H9 (cell line): Measurements from ENCODE around the gene TM4SF5. TPM values are rescaled to one million over a fixed set of nuclear protein-coding genes. Genes with fewer than 3 reads are reported as not detected.
A peak's percentile ranks its signal among the peaks of the same experiment; 100 is the strongest.

ENCODE experiments used
- DNase-seq: peaks from one replicate; pipeline ENCODE4 v3.0.0-alpha.2; 2017
- H2AFZ ChIP-seq: one replicate; pipeline ENCODE4 v1.6.1; 2013; ENCODE audit warnings: mild to moderate bottlenecking, low read length, control low read depth, moderate library complexity
- H2AK5ac ChIP-seq: 2 replicates; pipeline ENCODE4 v1.6.1; 2013; ENCODE audit warnings: low read length, control low read depth, mixed read lengths; ENCODE audit not compliant: insufficient read length
- H2BK120ac ChIP-seq: one replicate; pipeline ENCODE4 v1.6.1; 2013; ENCODE audit warnings: low read depth, mild to moderate bottlenecking, low read length, control low read depth, inconsistent platforms; ENCODE audit not compliant: poor library complexity, severe bottlenecking
- H2BK12ac ChIP-seq: 2 replicates; pipeline ENCODE4 v1.6.1; 2013; ENCODE audit warnings: low read length, control low read depth, mixed read lengths, low read depth; ENCODE audit not compliant: insufficient read length
- H2BK15ac ChIP-seq: 2 replicates; pipeline ENCODE4 v1.6.1; 2013; ENCODE audit warnings: low read depth, low read length, control low read depth
- H2BK20ac ChIP-seq: one replicate; pipeline ENCODE4 v1.6.1; 2013; ENCODE audit warnings: low read depth, mild to moderate bottlenecking, low read length, control low read depth, inconsistent platforms; ENCODE audit not compliant: poor library complexity, severe bottlenecking
- H2BK5ac ChIP-seq: 2 replicates; pipeline ENCODE4 v1.6.1; 2013; ENCODE audit warnings: low read length, control low read depth, mixed read lengths; ENCODE audit not compliant: insufficient read length
- H3K14ac ChIP-seq: 2 replicates; pipeline ENCODE4 v1.6.1; 2013; ENCODE audit warnings: low read length, control low read depth; ENCODE audit not compliant: insufficient read depth
- H3K18ac ChIP-seq: 2 replicates; pipeline ENCODE4 v1.6.1; 2013; ENCODE audit warnings: low read depth, mild to moderate bottlenecking, mixed read lengths, low read length, control low read depth; ENCODE audit not compliant: insufficient read length
- H3K23ac ChIP-seq: 2 replicates; pipeline ENCODE4 v1.6.1; 2013; ENCODE audit warnings: low read length, control low read depth, mixed read lengths, low read depth; ENCODE audit not compliant: insufficient read length
- H3K23me2 ChIP-seq: 2 replicates; pipeline ENCODE4 v1.6.1; 2013; ENCODE audit warnings: low read depth, mild to moderate bottlenecking, mixed read lengths, low read length, control low read depth; ENCODE audit not compliant: insufficient read length, poor library complexity, severe bottlenecking
- H3K27ac ChIP-seq: 2 replicates; pipeline ENCODE4 v1.5.1; 2013; ENCODE audit warnings: low read length, control low read depth, mixed read lengths, low read depth; ENCODE audit not compliant: insufficient read length
- H3K27me3 ChIP-seq: 2 replicates; pipeline ENCODE4 v1.6.1; 2013; ENCODE audit warnings: low read length, control low read depth, inconsistent platforms; ENCODE audit not compliant: insufficient read depth
- H3K4ac ChIP-seq: 2 replicates; pipeline ENCODE4 v1.6.1; 2013; ENCODE audit warnings: low read depth, mild to moderate bottlenecking, control low read depth, inconsistent platforms, low read length, moderate library complexity
- H3K4me1 ChIP-seq: 2 replicates; pipeline ENCODE4 v1.6.1; 2013; ENCODE audit warnings: low read length, control low read depth, inconsistent platforms; ENCODE audit not compliant: insufficient read depth
- H3K4me2 ChIP-seq: 2 replicates; pipeline ENCODE4 v1.6.1; 2013; ENCODE audit warnings: low read length, control low read depth, mixed read lengths; ENCODE audit not compliant: insufficient read length, insufficient read depth
- H3K56ac ChIP-seq: 2 replicates; pipeline ENCODE4 v1.6.1; 2013; ENCODE audit warnings: low read depth, mild to moderate bottlenecking, mixed read lengths, low read length, control low read depth; ENCODE audit not compliant: insufficient read length
- H3K79me1 ChIP-seq: 2 replicates; pipeline ENCODE4 v1.6.1; 2013; ENCODE audit warnings: low read depth, mild to moderate bottlenecking, moderate library complexity, low read length, control low read depth, inconsistent platforms; ENCODE audit not compliant: insufficient read depth, poor library complexity, severe bottlenecking
- H3K79me2 ChIP-seq: 2 replicates; pipeline ENCODE4 v1.6.1; 2013; ENCODE audit warnings: low read length, control low read depth, inconsistent platforms; ENCODE audit not compliant: insufficient read depth
- H3K9ac ChIP-seq: 2 replicates; pipeline ENCODE4 v1.6.1; 2013; ENCODE audit warnings: low read length, control low read depth, mixed read lengths; ENCODE audit not compliant: insufficient read length; ENCODE audit errors: extremely low read depth
- H3K9me3 ChIP-seq: one replicate; pipeline ENCODE4 v1.6.1; 2013; ENCODE audit warnings: low read depth, low read length, inconsistent platforms; ENCODE audit not compliant: control insufficient read depth
- H3T11ph ChIP-seq: one replicate; pipeline ENCODE4 v1.6.1; 2013; ENCODE audit warnings: mild to moderate bottlenecking, low read length, control low read depth, inconsistent platforms
- H4K20me1 ChIP-seq: one replicate; pipeline ENCODE4 v1.6.1; 2013; ENCODE audit not compliant: control insufficient read depth, insufficient read length, insufficient read depth
- H4K5ac ChIP-seq: 2 replicates; pipeline ENCODE4 v1.6.1; 2013; ENCODE audit warnings: low read depth, mild to moderate bottlenecking, mixed read lengths, low read length, control low read depth; ENCODE audit not compliant: insufficient read length
- H4K8ac ChIP-seq: replicated peaks from 2 replicates; pipeline ENCODE4 v1.6.1; 2013; ENCODE audit warnings: low read length, control low read depth, mixed read lengths, low read depth; ENCODE audit not compliant: insufficient read length
- H4K91ac ChIP-seq: 2 replicates; pipeline ENCODE4 v1.6.1; 2013; ENCODE audit warnings: low read depth, mild to moderate bottlenecking, moderate library complexity, mixed read lengths, low read length, control low read depth; ENCODE audit not compliant: insufficient read length
- H3K27ac Mint-ChIP-seq, 3 experiments: 2 replicates in 2 of 3; 3 replicates in 1 of 3; pipeline ENCODE4 v1.8.0; 2020 to 2021; ENCODE audit warnings: mixed read lengths in 3 of 3, mild to moderate bottlenecking in 1 of 3, moderate library complexity in 1 of 3
- H3K27me3 Mint-ChIP-seq: 2 replicates; pipeline ENCODE4 v1.8.0; 2021; ENCODE audit warnings: low read depth, mild to moderate bottlenecking, moderate library complexity, mixed read lengths
- H3K36me3 Mint-ChIP-seq, 3 experiments: 2 replicates in 2 of 3; 3 replicates in 1 of 3; pipeline ENCODE4 v1.8.0; 2020 to 2021; ENCODE audit warnings: low read depth in 3 of 3, mixed read lengths in 3 of 3; ENCODE audit not compliant: insufficient read depth in 1 of 3
- H3K4me1 Mint-ChIP-seq, 2 experiments: 2 replicates each; pipeline ENCODE4 v1.8.0; 2020; ENCODE audit warnings: mixed read lengths in 2 of 2
- H3K4me3 Mint-ChIP-seq, 2 experiments: 2 replicates in 1 of 2; 3 replicates in 1 of 2; pipeline ENCODE4 v1.8.0; 2020 to 2021; ENCODE audit warnings: mild to moderate bottlenecking in 2 of 2, mixed read lengths in 2 of 2, moderate library complexity in 1 of 2
- H3K9me3 Mint-ChIP-seq, 2 experiments: 2 replicates in 1 of 2; 3 replicates in 1 of 2; pipeline ENCODE4 v1.8.0; 2020; ENCODE audit warnings: mild to moderate bottlenecking in 2 of 2, mixed read lengths in 2 of 2, moderate library complexity in 1 of 2
- WGBS: extraction: QIAGEN DNeasy Blood & Tissue Kit; methylation state at CpG from one replicate; pipeline ENCODE4 v1.1.7; 2013; ENCODE audit warnings: missing lambda C conversion rate, low lambda C conversion rate, mixed read lengths; ENCODE audit not compliant: insufficient read length; ENCODE audit errors: extremely low coverage; 5-methylcytosine and 5-hydroxymethylcytosine counted together
- long read RNA-seq: library from polyadenylated mRNA; unstranded; transcript quantifications from one replicate; pipeline ENCODE4 v2.0.0, GENCODE V29; 2020
- total RNA-seq: library from RNA; stranded (reverse); gene quantifications from 2 replicates; pipeline ENCODE4 v1.2.1, GENCODE V29; 2021
- TF ChIP-seq, protein P1 (sequence below): fragments of 200-600 bp; sonication (generic); conservative IDR thresholded peaks from 3 replicates; pipeline ENCODE4 v1.8.0; 2021; ENCODE audit warnings: antibody characterized with exemption, mild to moderate bottlenecking

The TM4SF5 gene, protein sequence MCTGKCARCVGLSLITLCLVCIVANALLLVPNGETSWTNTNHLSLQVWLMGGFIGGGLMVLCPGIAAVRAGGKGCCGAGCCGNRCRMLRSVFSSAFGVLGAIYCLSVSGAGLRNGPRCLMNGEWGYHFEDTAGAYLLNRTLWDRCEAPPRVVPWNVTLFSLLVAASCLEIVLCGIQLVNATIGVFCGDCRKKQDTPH
- total RNA-seq = not detected in 2 replicates
- long read RNA-seq = 0 reads

DNA sequence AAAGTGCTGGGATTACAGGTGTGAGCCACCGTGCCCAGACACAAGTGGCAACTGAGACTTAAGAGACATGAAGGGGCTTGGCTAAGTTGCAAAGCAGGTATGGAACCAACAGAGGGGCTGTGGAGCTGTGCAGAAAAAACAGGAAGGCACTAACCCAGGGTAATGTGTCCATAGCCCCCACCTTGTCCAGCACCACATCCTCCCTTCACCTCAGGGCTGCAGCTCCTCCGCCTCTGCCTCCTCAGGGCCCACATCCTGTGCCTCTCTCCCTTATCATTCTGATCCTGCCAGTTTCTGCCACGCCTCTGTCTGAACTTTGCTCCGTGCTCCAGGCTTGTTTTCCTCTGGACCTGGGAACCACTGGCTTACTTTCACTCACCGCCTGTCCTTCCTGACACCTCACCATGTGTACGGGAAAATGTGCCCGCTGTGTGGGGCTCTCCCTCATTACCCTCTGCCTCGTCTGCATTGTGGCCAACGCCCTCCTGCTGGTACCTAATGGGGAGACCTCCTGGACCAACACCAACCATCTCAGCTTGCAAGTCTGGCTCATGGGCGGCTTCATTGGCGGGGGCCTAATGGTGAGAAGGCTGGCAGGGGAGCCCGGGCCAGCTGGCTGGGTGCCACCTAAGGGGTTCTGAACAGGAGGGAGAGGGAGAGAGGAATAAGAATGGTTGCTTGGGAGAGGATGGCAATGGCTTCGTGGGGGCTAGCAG lies at the start of gene TM4SF5:
Gene TM4SF5, plus strand, starts transcription at position 368 of the 716 bp plus-strand sequence. Its CDS starts 37 bp downstream, at position 405.
- no peak for DNase-seq
- Histone ChIP-seq H4K91ac (no peak within 1 kb of the TSS), H3K79me2 (no peaks in the 10 kb centered on the region), H3K79me1 (no peaks in the 10 kb centered on the region), H2AFZ (no peak within 1 kb of the TSS), H4K8ac (no peak within 1 kb of the TSS), H2BK12ac (no peak within 1 kb of the TSS), H4K5ac (no peak within 1 kb of the TSS), H3K56ac (no peak within 1 kb of the TSS), H2BK120ac (no peak within 1 kb of the TSS), H2BK15ac (no peak within 1 kb of the TSS), H3K23ac (no peak within 1 kb of the TSS), H3K23me2 (no peaks in the 10 kb centered on the region), H3K18ac (no peak within 1 kb of the TSS), H3K9ac (no peak within 1 kb of the TSS), H3K4ac (no peak within 1 kb of the TSS), H4K20me1 (no peaks in the 10 kb centered on the region), H2BK20ac (no peak within 1 kb of the TSS), H3T11ph (no peak within 1 kb of the TSS), H3K14ac (peak within 1 kb of the TSS; percentile 59; the same call in 1 of the 2 replicates), H3K4me2 (no peak within 1 kb of the TSS), H2BK5ac (no peak within 1 kb of the TSS), H3K9me3 (no peaks in the 10 kb centered on the region), H3K27me3 (no peaks in the 10 kb centered on the region), H3K27ac (no peak within 1 kb of the TSS), H3K4me1 (no peaks in the 10 kb centered on the region), H2AK5ac (no peak within 1 kb of the TSS)
- Mint-ChIP-seq H3K27me3 (peaks cover 24% of the 10 kb centered on the region), H3K27ac (peak within 1 kb of the TSS in 1 of 3 experiments; percentile 44; a peak in 2 of 7 replicates), H3K4me1 (no peaks in the 10 kb centered on the region), H3K36me3 (no peaks in the 10 kb centered on the region), H3K4me3 (no peak within 1 kb of the TSS), H3K9me3 (no peaks in the 10 kb centered on the region)
- WGBS = no CpG with 5 or more reads among the region's 13 CpGs
- TF ChIP-seq, protein P1, sequence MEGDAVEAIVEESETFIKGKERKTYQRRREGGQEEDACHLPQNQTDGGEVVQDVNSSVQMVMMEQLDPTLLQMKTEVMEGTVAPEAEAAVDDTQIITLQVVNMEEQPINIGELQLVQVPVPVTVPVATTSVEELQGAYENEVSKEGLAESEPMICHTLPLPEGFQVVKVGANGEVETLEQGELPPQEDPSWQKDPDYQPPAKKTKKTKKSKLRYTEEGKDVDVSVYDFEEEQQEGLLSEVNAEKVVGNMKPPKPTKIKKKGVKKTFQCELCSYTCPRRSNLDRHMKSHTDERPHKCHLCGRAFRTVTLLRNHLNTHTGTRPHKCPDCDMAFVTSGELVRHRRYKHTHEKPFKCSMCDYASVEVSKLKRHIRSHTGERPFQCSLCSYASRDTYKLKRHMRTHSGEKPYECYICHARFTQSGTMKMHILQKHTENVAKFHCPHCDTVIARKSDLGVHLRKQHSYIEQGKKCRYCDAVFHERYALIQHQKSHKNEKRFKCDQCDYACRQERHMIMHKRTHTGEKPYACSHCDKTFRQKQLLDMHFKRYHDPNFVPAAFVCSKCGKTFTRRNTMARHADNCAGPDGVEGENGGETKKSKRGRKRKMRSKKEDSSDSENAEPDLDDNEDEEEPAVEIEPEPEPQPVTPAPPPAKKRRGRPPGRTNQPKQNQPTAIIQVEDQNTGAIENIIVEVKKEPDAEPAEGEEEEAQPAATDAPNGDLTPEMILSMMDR = no peak
